Skin of body (tissue), 2 donors: ENCODE measurements around the gene EFTUD2. TPM values are rescaled to one million over a fixed set of nuclear protein-coding genes. Genes with fewer than 3 reads are reported as not detected.

Experiments used
- DNase-seq: peaks from one replicate; lab custom pipeline; 2025; lab: John Stamatoyannopoulos, UW
- total RNA-seq: library from RNA; depleted of rRNA; stranded (reverse); fragments of >200 nt; gene quantifications from one replicate; pipeline ENCODE4 v1.2.3, GENCODE V29; 2014

The EFTUD2 gene
- total RNA-seq, 1 donor from 2014 or later: 68.9 TPM

DNA sequence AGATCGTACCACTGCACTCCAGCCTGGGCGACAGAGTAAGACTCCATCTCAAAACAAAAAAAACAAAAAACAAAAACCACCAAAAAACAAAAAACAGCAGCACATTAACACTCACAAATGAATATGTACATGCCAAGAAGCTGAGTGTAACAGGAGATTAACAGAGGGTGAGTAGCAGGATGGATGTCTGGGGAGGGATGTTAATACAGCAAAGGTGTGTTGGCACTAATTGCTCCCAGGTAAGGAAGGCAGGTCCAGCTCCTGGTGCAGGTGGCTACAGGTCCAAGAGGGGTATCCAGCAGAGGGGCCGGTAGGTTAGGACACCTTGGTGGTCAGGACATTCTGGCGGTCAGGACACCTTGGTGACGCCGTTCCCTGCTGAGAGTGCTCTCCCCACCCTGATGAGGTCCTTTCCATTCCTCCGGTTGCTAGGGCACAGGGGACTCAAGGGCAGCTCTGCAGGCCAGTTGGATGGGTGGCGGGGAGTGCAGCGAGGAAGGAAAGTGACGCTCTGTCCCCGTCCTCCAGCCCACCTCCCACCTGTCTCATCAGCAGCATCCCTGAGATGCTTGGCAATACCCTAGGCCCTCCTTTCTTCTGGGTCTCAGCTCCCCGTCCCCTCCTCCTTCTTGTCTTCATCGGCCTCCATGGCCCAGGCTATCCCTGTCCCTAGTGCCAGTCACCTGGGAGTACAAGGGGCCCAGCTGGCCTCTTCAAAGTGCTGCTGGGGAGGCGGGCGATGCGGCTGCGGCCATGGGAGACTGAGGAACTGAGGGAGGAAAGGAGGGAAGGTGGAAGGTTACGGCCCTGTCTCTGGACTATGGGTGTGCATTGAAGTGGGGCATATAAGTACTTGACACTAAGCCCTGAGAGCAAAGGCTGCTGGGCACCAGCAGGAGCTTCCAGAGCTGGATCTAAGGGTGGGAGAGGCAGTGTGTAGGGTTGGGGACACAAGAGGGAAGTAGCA, 26.8 kb upstream of the EFTUD2 start:
- no peak for DNase-seq

DNA sequence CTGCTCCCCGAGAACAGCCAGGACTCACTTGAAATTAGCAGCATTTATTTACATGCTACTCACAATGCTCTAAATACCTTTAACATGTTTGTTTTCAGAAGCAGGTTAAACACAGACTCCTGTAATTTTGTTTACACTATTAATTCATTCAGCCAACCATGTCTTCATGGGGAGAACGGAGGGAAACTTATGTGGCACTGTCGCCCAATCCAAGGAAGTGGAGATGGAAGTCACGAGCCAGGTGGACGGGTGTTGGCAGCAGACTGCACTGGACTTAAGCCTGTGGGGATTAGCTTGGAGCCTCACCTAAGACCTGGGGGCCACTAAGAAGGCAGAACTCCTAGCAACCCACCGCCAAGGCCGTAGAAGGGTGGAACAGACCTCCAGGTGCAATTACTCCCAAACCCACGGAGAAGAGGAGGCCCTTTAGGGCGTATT, 24.9 kb upstream of the EFTUD2 start:
- no peak for DNase-seq

DNA sequence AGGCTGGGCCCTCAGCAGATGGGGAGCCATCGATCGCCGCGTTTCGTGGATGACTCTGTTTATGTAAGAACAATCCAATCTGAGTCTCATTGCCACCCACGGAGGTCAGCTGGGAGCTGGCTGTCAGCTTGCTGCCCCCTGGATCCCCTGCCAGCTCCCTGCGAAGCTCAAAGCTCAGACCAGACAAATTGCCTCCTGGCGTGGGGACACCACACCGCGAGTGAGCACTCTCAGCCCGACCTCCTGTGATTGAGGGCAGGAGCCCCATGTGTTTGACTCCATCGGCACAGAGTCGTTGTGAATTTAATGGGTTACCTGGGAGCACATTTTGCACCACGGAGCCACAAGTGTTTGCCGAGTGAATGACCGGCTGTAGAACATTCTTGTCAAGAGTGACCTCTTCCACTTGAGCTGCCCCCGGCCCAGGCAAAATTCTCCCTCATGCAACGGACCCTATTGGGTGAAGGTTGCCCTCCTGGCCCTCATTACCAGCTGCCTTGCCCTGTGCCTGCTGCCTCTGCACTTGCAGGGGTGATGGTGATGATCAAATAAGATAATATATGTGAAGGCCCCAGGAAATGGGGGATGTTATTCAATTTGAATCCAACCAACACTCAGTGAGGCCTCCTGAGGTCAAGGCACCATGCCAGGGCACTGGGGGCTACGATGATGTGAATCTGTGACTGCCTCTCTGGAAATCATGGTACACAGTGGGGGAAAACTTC, 23.7 kb upstream of the EFTUD2 start:
- no peak for DNase-seq

DNA sequence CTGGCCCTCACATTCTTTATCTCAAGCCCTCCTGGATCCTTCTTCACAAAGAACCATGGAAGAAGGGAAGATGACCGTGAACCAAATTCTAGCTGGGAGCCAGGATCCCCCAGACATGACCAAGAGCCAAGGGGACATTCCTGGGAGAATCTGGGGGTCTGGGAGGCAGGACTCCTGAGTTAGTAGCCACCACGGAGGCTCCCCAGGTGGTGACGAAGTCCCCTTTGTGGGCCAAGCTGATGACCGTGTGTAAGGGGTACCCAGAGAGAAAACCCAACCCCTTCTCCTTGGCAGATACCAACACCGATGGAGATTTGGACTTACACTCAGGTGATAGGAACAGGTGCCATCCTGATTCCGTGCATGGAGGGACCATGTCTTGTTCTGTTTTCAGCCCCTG, 22.9 kb upstream of the EFTUD2 start:
- no peak for DNase-seq

DNA sequence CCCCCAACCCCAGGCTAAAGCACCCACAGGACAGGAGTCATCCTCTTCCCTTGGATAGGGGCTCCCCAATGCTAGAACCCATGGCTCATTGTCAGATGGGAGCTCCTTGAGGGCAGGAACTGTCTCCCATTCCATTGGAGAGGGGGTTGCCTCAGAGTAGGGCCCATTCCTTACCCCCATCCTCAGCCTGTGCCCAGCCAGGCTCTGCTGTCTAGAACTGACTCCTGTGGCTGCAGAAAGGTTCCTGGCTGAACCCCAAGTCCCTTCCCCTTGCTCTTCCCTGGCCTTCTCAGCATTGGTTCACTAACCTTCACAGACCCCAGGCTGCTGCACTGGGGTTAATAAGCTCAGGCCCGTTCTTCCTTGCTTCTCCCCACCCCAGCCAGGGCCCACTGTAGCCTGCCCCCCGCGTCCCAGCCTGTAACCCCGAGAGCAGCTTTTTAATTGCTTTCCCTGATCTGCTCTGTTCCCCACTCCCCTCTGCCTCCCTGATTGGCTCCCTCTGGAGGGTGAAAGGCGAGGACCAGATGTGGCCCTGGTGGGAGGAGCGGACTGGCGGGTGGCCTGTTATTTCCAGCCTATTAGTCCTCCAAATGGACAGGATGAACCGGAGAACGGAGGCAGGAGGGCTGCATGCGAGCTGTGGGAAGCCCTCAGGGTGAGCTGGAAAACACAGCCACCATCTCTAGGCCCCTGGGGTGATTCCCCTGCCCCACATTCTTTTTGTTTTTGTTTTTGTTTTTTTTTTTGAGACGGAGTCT, 22.1 kb upstream of the EFTUD2 start:
- no peak for DNase-seq

DNA sequence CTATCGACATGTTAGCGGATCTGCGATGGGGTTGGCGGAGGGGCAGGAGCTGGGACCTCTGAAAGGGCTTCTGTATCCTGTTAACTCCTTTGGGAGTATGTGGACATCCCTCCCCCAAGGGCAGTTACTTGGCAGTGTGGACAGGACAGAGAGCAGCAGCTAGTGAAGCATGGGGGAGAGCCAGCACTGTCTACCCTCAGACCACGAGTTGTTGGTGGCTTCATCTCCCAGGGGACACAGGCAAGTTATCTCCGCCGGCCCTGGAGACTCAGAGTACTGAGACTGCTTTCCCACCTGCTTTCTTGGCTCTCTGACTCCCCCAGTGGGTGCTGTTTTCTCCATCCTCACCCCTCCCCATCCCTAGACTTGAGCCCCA, 21.3 kb upstream of the EFTUD2 start:
- DNase-seq: no peak

DNA sequence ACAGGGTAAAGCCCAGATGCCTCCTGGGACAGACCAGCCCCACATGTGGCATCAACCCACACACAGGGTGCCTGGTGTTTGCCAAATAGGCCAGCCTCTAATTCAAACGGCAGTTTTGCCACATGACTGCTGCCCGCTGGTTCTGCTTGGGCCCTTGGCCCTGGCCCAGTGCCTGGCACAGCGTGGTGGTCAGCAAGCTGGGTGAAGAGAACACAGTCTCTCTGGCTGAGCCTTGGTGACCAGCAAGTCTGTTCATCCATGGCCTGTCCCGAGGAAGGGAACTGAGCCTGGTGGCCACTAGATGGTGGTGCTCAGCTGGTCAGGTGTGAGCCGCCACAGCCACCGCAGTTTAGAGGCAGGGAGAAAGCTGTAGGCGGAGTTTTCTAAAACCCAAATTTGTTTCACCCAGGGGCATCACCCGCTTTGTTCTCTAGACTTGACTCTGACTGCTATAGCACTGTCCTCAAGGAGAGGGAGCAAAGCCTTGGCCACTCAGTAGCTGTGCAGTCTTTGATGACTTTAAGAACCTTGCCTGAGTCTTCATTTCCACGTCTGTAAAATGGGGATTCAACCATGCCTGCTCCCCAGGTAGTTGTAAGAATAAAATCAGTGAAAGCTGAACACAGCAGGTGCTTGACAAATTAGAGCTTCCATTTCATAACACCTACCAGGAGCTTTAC, 20.8 kb upstream of the EFTUD2 start:
- no peak for DNase-seq

DNA sequence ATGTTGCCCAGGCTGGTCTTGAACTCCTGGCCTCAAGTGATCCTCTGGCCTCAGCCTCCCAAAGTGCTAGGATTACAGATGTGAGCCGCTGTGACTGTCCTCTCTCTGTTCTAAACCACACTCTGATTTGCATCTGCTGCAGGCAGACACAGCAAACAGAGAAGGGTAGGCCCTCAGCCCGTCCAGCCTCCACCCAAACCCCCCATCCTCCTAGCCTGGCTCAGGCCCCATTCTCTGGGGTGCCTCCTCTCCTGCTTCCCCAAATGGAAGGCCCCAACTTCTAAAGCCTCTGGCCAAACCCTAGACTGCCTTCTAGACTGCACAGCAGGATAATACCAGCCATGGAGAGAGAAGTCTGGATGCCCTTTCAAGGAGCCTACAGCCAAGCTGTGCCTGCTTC, 20.2 kb upstream of the EFTUD2 start:
- no peak for DNase-seq

DNA sequence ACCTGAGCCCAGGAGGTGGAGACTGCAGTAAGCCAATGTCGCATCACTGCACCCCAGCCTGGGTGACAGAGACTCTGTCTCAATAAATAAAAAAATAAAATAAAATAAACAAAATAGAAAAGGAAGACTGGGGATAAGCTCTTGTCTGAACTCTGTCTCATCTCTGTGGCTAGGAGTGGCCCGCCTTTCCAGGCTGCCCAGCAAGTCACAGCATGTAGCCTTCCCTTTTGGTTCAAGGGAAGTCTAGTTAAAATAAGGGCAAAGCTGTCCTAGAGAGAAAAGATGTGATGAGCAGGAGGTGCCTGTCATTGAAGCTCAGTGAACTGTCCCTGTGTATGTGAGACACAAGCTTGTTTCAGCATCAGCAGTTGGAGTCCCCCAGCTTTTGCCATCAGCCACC, 18.8 kb upstream of the EFTUD2 start:
- DNase-seq: no peak

DNA sequence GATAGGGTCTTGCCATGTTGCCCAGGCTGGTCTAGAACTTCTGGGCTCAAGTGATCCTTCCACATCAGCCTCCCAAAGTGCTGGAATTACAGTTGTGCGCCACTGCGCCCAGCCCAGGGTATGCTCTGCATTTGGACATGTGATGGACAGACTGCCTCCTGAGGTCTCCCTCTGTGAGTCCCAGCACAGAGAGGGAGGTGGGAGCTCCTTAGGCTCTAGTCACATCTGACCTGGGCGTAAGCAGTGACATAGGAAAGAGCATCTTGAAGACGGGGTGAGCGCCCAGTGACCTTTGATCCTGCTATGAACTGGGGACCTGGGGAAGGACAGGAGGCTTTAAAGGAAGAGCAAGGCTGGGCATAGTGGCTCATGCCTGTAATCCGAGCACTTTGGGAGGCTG, 18.2 kb upstream of the EFTUD2 start:
- DNase-seq: no peak

DNA sequence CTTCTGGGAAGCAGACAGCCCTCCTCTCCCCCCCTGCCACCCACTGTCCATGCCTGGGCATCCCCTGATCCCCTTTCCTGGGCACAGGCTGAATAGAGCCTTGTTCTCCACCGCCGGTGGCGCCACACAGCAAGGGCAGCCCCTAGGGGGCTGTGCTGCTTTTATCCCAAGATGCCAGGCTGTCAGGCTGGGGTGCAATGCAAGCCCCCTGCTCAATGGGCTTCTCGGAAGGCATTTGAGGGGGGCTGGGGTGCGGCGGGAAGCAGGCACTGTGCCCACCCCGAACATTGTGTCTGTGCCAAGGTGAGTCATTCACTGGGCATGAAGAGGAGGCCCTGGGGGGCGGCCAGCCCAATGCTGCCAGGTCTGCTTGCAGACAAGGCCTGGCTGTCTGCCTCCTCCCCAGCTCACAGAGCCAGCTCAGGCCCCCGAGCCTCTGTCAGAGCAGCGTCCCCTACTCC, 17.6 kb upstream of the EFTUD2 start:
- DNase-seq: no peak

DNA sequence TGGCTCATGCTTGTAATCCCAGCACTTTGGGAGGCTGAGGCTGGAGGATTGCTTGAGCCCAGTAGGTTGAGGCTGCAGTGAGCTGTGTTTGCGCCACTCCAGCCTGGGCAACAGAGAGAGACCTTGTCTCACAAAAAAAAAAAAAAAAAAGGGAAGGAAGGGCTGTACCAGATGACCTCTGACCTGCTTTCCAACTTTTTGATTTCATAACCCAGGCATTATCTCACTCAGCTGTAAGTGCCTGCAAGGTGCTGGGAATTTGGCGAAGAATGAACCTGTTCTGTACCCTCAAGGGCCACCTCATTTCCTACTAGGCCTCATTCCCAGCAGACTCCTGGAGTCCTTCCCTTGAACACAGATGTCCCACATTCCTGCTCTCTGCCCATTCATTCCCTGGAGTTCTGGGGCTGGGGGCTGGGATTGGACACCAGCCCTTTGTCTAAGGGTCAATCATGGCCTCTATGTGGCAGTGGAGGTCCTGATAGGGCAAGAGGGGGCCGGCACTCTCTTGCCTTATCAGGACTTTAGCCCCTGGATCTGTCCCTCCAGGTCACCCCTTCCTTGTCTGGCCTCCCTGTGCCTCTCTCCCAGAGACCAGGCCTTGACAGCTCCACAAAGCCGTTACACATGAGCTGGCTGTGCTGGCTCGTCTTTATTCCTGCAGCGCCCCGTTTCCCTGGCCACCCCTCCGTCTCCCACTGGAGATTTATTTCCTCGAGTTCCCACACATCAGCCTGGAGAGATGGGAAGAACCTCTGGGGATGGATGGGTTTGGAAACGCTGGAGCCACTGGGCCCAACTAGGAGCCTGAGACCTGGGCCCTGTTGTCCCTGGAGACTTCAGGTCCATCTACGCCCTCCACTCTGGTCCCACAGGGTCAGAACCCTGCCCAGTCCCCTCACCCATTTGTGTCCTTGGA, 16.9 kb upstream of the EFTUD2 start:
- DNase-seq: no peak

DNA sequence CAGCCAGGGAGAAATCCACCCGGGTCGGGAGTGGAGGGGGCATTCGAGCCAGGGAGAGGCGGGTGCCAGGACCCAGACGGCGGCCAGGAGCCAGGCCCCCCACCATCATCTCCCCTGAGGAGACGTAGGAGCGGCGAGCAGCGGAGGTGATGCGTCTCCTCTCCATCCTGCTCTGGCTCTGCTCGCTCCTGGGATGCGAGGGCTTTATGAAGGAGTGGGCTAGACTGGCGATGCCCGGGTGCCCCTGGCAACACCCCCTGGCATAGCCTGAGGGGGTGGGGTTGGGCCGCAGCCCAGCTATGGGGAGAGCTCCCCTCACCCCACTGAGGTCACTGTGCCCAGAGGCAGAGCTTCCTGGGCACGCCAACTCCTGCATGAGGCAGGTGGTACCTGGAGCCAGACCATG, 16.1 kb upstream of the EFTUD2 start, which contains the start of gene GFAP:
GFAP (minus strand) TSS at position 180 of the 406 bp plus-strand sequence; CDS start at position 166, 14 bp downstream.
- no peak for DNase-seq

DNA sequence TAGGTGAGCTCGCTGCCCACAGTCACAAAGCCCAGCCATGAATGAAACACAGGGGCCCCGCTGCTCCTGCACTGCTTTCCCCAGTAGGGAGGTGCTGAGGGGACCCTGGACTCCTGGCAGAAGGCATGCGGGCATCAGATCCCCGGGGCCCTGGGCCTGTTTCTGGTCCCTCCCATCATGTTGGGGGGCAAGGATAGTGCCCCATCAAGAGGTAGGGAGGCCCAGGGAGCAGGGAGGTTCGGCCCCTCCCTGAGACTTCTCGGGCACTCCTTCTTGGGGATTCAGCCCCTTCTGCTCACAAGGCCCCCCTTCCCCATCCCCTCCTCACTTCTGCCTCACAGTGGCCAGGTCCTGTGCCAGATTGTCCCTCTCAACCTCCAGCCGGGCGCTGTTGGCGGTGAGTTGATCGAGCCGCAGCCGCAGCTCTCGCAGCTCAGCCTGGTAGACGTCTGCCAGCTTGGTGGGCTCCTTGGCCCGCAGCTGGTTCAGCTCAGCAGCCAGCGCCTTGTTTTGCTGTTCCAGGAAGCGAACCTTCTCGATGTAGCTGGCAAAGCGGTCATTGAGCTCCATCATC, 15.5 kb upstream of the EFTUD2 start:
- DNase-seq: no peak

DNA sequence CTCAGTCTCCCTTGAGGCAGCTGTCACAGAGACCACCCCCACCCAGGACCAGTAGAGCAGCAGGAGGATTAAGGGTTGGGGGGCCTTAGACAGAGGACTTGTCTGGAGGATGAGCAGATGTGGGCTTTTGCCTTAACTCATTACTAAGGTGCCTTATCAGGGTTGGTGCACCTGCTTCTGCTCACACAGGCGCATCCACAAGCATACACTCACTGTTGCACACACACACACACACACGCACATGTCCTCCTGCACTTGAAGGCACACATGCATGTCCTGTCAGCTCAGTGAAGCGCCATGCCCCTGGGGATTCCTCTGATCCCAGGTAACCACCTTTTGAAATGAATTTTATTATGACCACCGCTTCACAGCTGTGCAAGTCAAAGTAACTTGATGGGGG, 14.9 kb upstream of the EFTUD2 start:
- no peak for DNase-seq

DNA sequence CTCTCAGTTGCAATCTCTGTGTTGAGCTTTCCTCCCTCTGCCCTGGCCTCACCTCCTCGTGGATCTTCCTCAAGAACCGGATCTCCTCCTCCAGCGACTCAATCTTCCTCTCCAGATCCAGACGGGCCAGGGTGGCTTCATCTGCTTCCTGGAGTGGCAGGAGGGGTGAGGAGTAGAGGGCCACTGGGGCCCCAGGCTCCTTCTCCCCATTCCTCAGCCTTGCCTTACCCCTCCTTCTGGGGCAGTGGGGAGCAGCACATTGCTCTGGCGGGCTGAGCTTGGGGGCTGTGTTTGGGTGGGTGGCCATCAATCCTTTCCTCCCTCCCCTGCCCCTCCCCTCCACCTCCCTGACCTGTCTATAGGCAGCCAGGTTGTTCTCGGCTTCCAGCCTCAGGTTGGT, 14.4 kb upstream of the EFTUD2 start:
- no peak for DNase-seq

DNA sequence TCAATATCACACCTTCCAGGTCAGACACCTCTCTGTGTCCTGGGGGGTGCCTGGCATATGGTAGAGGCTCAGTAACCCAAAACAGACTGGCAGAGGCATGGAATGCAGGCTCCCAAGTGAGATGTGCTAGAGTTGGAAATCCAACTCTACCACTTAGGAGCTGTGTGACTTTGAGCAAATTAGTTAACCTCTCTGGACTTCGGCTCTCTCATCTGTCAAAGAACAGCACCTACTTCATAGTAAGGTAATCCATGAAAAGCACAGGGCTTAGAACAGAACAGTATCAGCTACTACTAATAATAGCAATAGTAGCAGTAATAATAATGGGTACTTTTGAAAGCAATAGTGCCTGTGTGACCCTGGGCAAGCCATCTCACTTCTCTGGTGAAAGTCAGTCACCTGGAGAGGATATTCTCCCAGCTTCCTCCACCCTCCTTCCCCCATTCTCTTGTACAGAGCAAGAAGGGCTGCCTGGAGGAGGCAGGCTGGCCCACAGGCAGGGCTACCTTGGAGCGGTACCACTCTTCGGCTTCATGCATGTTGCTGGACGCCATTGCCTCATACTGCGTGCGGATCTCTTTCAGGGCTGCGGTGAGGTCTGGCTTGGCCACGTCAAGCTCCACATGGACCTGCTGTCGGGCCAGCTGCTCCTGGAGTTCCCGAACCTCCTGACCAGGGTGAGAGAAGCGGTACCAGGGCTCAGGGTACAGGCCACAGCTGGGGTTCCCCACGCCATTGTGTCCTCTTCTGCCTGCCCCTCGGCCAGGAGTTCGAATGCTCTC, 13.7 kb upstream of the EFTUD2 start:
- DNase-seq: no peak

DNA sequence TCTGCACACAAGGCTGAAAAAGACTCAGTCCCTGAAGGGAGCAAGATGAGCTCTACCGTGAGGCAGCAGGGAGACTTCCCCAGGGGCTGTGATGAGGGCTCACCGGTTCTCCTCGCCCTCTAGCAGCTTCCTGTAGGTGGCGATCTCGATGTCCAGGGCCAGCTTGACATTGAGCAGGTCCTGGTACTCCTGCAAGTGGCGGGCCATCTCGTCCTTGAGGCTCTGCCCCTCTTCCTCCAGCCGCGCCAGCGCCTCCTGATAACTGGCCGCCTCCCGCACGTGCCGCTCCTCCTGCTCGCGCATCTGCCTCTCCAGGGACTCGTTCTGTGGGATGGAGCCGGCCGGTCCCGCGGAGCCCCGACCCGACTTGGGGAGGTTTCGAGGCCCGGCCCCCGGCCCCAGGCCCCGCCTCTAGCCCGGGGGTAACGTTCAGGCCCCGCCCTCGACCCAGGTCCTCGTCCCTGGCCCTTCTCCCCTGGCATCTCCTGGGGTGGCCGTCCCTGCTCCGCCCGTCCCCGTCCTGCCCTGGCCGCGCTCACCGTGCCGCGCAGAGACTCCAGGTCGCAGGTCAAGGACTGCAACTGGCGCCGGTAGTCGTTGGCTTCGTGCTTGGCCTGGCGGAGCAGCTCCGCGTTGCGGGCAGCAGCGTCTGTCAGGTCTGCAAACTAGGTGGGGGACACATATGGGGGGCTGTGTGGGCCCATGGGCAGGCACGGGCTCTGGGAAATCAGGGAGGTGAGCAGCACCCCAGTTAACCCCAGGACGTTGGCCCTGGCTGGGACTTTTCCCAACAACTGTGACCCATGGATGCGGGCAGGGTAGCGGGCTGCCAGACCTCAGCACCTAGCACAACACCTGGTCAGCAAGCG, 12.1 kb upstream of the EFTUD2 start:
- no peak for DNase-seq
